Measurements from ENCODE around the gene ARSD.

The ARSD gene

GRCh38 chrX:2878563-2878962 is 50.6 kb downstream of the ARSD start:
- Mint-ChIP-seq H3K9me3 (peaks cover 13% of the 10 kb centered on the region), H3K36me3 (ENCODE audit: low read depth) (peaks cover 76% of the 10 kb centered on the region), H3K27ac (no peak overlapping the region), H3K27me3 (ENCODE audit: low read depth) (no peaks in the 10 kb centered on the region), H3K4me3 (no peak overlapping the region), H3K4me1 (no peaks in the 10 kb centered on the region)
- TF ChIP-seq CTCF (IDR thresholded peaks at IDR 0.05; ENCODE audit: unreplicated experiment in 3 of 3), result no peak

- H3K4me3 Mint-ChIP-seq, result no peak overlapping the region
- H3K27ac Mint-ChIP-seq, result no peak overlapping the region
- H3K36me3 Mint-ChIP-seq (ENCODE audit: low read depth), result peaks cover 80% of the 10 kb centered on the region
- peaks cover 20% of the 10 kb centered on the region for H3K9me3 Mint-ChIP-seq
- peaks cover 5% of the 10 kb centered on the region for H3K4me1 Mint-ChIP-seq
- TF ChIP-seq CTCF (IDR thresholded peaks at IDR 0.05; ENCODE audit: unreplicated experiment in 3 of 3), result peak; percentile 15 to 49 (median 18)
- no peaks in the 10 kb centered on the region for H3K27me3 Mint-ChIP-seq (ENCODE audit: low read depth)
Observed at GRCh38 chrX:2875798-2876399, 53.2 kb downstream of the ARSD start.

GRCh38 chrX:2875136-2875481 is 54.0 kb downstream of the ARSD start:
- H3K27ac Mint-ChIP-seq, result no peak overlapping the region
- no peak for TF ChIP-seq CTCF (IDR thresholded peaks at IDR 0.05; ENCODE audit: unreplicated experiment in 3 of 3)
- H3K27me3 Mint-ChIP-seq (ENCODE audit: low read depth), result no peaks in the 10 kb centered on the region
- H3K9me3 Mint-ChIP-seq, result peaks cover 26% of the 10 kb centered on the region
- H3K36me3 Mint-ChIP-seq (ENCODE audit: low read depth), result peaks cover 79% of the 10 kb centered on the region
- H3K4me3 Mint-ChIP-seq, result no peak overlapping the region
- H3K4me1 Mint-ChIP-seq, result peaks cover 5% of the 10 kb centered on the region

- H3K4me3 Mint-ChIP-seq, result no peak overlapping the region
- H3K27me3 Mint-ChIP-seq (ENCODE audit: low read depth), result no peaks in the 10 kb centered on the region
- peaks cover 79% of the 10 kb centered on the region for H3K36me3 Mint-ChIP-seq (ENCODE audit: low read depth)
- no peak for TF ChIP-seq CTCF (IDR thresholded peaks at IDR 0.05; ENCODE audit: unreplicated experiment in 3 of 3)
- peaks cover 5% of the 10 kb centered on the region for H3K4me1 Mint-ChIP-seq
- no peak overlapping the region for H3K27ac Mint-ChIP-seq
- H3K9me3 Mint-ChIP-seq, result peaks cover 30% of the 10 kb centered on the region
Observed at GRCh38 chrX:2874222-2875135, 54.7 kb downstream of the ARSD start.

- H3K36me3 Mint-ChIP-seq (ENCODE audit: low read depth), result peaks cover 90% of the 10 kb centered on the region
- H3K27me3 Mint-ChIP-seq (ENCODE audit: low read depth), result no peaks in the 10 kb centered on the region
- no peak overlapping the region for H3K4me3 Mint-ChIP-seq
- TF ChIP-seq CTCF (IDR thresholded peaks at IDR 0.05; ENCODE audit: unreplicated experiment in 3 of 3), result no peak
- no peak overlapping the region for H3K27ac Mint-ChIP-seq
- peaks cover 36% of the 10 kb centered on the region for H3K9me3 Mint-ChIP-seq
- peaks cover 5% of the 10 kb centered on the region for H3K4me1 Mint-ChIP-seq
Observed at GRCh38 chrX:2872671-2873277, 56.4 kb downstream of the ARSD start.

Data from nephron (organoid).